ENCODE measurements around the gene NEDD9.

DNA sequence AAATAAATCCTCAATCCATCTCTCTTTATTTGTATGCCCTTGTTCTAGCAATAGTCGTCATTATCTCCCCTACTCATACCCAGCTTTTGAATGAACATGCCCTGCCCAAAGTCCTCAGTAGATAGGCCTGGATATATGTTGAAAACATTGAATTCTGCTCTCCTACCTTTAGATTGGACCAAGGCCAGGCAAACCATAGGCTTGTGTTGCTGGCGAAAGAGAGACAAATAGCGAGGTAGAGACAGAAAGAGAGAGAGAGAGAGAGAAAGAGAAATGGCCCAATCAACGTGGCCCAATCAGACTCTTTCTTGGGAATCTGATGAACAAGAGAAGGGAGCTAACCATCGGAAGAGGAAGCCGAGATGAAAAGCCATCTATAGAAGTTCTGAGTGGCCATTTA is 45.2 kb downstream of the NEDD9 start:
- TF ChIP-seq ZBTB7A (IDR thresholded peaks at IDR 0.05; ENCODE audit: low read depth) (no peak), EP300 (IDR thresholded peaks at IDR 0.05; ENCODE audit: borderline replicate concordance) (no peak), TEAD4 (IDR thresholded peaks at IDR 0.05) (no peak), RAD21 (IDR thresholded peaks at IDR 0.05; ENCODE audit: low read depth) (no peak), FOXM1 (IDR thresholded peaks at IDR 0.05; ENCODE audit: borderline replicate concordance, low read depth) (no peak), TCF12 (IDR thresholded peaks at IDR 0.05; ENCODE audit: low read depth) (no peak), EGR1 (IDR thresholded peaks at IDR 0.05) (no peak), YY1 (IDR thresholded peaks at IDR 0.05; ENCODE audit: low read depth) (no peak), TAF1 (IDR thresholded peaks at IDR 0.05; ENCODE audit: low read depth) (no peak), CREB1 (IDR thresholded peaks at IDR 0.05; ENCODE audit: low read depth) (no peak)
- TF ChIP-seq, protein P1, sequence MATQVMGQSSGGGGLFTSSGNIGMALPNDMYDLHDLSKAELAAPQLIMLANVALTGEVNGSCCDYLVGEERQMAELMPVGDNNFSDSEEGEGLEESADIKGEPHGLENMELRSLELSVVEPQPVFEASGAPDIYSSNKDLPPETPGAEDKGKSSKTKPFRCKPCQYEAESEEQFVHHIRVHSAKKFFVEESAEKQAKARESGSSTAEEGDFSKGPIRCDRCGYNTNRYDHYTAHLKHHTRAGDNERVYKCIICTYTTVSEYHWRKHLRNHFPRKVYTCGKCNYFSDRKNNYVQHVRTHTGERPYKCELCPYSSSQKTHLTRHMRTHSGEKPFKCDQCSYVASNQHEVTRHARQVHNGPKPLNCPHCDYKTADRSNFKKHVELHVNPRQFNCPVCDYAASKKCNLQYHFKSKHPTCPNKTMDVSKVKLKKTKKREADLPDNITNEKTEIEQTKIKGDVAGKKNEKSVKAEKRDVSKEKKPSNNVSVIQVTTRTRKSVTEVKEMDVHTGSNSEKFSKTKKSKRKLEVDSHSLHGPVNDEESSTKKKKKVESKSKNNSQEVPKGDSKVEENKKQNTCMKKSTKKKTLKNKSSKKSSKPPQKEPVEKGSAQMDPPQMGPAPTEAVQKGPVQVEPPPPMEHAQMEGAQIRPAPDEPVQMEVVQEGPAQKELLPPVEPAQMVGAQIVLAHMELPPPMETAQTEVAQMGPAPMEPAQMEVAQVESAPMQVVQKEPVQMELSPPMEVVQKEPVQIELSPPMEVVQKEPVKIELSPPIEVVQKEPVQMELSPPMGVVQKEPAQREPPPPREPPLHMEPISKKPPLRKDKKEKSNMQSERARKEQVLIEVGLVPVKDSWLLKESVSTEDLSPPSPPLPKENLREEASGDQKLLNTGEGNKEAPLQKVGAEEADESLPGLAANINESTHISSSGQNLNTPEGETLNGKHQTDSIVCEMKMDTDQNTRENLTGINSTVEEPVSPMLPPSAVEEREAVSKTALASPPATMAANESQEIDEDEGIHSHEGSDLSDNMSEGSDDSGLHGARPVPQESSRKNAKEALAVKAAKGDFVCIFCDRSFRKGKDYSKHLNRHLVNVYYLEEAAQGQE (IDR thresholded peaks at IDR 0.05; ENCODE audit: low read depth): no peak
- TF ChIP-seq, protein P2, sequence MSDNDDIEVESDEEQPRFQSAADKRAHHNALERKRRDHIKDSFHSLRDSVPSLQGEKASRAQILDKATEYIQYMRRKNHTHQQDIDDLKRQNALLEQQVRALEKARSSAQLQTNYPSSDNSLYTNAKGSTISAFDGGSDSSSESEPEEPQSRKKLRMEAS (IDR thresholded peaks at IDR 0.05): no peak

Data from Ishikawa (cell line).